ENCODE measurements around the gene GNB2. TPM values are rescaled to one million over a fixed set of nuclear protein-coding genes. Genes with fewer than 3 reads are reported as not detected.

The GNB2 gene
- total RNA-seq, 1 experiment from 2014 or later: 65.0 TPM

DNA sequence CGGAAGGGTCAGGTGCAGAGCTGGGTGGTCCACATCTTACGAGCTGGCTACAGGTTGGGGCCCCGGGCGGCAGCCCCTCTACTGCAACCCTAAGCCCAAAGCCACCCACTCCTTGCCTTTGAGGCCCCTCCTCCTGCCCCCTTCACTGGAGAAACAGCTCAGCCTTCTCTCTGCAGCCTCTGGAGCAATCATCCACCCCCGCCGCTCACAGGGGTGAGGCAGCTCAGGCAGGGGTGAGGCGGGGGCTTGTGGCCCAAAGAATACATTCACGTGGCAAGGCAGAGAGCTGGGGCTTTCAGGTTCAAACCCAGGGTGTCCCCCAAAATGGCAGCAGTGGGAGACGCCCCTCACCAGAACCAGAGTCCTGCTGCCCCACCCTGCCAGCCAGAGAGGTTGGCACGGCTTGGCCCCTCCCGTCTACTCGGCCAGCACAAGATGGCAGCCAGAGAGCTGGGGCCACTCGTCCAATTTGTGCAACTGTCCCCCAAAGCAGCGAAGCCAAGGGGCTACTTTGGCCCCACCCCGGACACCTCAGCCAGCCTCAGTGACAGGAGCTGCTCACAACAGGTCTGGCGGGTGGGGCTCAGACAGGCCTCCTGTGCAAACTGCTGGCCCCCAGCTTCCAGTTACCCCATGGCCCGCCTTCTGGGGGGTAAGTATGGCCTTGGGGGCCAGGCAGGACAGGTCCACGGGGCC lies 7.2 kb downstream of the GNB2 start:
- no peak for DNase-seq (ENCODE audit: low spot score)

DNA sequence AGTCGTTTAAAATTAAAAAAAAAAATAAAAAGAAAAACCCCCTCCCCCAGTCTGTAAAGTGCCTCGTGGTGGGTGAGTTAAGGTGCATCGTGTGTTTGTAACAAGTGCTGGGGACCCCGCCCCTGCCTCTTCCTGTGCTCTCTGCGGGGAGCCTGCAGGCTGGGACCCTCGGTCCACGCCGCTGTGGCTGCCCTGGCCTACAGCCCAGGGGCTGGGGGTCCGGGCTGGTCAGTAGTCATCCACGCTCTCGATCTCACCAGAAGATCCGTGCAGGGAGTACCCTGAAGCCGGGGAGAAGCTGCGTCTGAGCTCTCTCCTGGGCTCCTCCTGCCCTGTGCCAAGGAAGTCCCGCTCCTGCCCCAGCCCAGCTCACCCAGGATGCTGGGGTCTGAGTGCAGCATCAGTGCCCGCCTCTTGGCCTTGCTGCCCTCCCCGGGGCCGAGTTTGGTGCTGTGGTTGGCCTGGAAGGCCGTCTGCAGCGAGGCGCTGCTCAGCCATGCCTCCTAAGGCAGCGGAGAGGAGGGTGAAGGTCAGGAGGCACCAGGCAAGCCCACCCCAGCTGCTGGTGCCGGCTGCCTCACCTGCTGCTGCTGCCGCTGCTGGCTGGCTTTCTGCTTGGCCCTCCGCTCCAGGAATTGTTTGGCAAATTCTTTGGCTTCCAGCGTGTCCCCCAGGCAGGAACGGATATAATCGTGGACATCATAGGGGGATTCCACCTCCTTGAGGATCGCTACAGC lies 8.1 kb downstream of the GNB2 start:
- DNase-seq (ENCODE audit: low spot score): no peak

DNA sequence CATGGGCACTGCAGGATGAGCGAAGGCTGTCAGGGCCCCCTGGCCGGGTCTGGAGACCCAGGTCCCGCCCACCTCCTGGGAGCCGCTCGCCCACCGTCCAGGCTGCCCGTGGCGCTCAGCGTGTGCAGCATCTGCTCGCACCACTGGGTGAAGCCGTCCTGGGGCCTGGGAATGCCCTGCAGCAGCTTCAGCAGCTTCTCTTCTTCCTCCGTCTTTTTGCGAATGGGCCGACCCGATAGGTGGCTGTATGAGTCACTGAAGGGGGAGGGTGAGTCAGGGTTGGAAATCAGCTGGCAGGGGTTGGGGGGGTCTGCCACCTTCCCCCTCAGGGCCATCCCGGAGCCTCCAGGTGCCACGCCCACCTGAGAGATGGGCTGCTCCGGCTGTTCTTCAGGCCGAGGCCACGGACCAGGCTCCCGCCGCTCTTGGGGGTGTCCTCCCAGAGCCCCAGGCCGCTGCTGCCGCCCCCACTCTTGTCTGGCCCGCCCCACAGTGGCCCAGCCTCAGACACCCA lies 8.7 kb downstream of the GNB2 start:
- DNase-seq (ENCODE audit: low spot score): no peak

DNA sequence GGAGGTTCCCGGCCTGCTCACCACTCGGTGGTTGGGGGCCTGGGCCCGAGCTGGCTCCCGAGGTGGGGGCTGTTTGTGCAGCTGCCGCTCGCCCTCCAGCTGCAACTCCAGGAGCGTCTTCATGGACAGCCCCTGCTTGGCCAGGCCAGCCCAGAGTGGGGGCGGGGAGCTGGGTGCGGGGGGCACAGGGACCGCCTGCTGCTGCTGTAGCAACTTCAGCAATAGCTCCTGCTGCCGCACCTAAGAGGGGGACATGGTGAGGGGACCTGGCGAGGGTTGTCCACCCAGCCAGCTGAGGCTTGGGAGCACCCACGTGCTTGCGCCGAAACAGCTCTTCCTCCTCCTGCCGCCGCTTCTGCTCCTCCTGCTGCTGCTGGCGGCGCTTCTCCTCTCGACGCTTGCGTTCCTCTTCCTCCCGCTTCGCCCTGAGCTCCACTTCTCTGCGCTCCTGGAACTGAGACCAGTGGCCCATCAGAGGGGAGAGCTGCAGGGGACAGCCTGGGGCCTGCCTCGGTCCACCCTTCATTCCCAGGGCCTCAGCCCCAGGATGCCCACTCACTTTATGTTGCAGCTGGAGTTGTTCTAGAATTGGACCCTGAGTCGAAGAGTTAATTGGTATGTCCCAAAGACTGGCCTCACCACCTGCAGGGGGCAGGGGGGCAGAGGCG lies 9.6 kb downstream of the GNB2 start:
- DNase-seq (ENCODE audit: low spot score): no peak

DNA sequence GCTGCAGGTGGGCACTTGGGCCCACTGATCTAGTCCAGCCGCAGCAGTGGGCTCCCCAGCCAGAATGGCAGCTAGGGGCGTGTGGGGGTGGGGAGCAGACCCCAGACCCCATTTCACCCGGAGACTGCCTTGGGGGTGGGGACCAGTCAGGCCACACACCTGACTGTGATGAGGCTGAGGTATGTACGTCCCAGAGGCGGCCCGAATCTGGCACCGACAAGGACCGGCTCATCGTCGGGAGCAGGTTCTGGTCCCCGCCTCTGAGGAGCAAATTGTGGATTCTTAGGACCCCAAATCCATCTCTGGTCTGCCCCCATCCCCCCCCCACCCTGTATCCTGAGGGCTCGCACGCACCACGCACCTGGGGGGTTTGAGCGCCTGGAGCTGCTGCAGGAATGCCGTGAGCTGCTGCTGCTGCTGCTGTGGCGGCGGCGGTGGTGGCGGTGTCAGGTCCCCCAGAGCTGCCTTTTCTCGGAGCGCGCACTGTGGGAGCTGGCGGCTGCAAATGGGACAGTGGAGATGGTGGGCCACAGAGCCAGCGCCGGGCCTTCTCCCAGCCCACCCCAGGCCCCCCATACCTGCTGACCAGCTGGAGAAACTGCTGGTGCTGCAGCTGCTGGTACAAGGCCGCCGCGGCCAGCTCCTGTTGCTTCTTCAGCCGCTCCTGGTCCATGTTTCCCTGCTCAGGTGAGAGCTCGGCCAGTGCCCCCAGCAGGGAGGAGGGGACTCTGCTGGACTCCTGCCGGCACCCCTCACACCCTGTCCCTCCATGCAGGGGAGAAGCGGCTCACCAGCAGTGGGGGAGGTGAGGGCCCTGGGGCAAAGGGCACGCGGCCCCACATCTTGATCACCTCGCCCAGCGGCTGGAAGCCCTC lies 10.4 kb downstream of the GNB2 start:
- no peak for DNase-seq (ENCODE audit: low spot score)

DNA sequence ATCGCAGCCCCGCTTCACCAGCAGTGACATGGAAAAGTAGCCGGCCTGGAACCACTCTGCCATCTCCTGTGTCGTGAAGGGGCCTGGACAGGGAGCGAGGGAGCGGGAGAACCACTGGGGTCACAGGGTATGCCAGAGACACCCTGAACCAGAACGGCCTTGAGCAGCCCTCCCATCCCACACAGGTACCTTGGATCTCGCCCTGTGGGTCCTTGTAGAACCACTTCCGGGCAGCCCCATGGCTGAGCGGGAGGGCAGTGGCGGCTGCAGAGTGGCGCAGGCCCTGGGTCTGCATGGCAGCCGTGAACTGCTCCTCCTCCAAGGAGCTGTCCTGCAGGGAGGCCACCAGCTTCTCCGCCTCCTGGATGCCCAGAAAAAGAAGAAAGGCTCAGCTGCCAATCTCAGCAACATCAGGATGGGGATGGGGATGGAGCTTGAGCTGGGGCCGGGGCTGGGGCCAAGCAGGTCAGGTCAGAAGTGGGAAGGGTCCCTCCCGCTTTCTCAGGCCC lies 11.0 kb downstream of the GNB2 start:
- DNase-seq (ENCODE audit: low spot score): no peak

GRCh38 chr7:100685049-100685605 lies 11.6 kb downstream of the GNB2 start:
- no peak for DNase-seq (ENCODE audit: low spot score)

DNA sequence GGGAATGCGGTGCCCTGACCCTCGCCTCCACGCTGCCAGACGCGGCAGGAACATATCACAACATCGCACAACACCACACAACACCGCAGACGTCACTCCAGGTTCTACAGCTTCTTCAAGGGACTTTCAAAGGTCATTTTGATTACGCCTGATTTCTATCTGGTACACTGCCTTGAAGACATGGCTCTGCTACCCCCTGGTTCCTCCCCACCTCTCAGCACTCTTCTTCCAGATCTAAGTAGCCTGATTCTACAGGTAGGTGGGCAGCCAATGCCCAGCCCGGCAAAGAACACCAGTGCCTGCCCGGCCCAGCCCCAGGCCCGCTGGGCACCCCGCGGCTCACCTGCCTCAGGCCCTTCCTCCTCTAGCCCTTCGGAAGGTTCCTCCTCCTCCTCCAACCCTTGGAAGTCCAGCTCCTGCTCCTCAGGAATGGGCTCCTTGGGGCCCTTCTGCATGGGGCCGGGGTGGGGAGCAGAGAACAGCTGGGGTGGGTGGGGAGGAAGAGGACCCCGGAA lies 12.1 kb downstream of the GNB2 start:
- DNase-seq (ENCODE audit: low spot score): no peak

GRCh38 chr7:100686201-100686821 lies 12.8 kb downstream of the GNB2 start:
- DNase-seq (ENCODE audit: low spot score): no peak

DNA sequence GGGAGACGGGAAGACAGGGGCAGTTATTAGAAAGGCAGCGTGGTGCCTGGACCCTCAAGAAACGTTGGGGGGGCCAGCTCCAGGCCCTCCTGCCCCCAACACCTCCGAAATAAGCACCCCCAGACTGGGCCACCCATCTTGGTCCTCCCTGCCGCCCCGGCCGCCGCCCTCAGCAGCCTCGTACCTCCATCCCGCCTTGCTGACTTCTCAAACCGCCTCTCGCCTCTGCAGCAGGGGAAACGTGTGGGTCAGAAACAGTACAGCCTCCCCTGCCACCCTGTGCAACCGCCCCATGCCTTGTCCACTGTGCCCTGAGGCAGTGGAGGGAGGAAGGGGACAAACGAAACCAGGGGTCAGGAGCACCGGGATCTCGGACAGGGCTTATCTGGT lies 13.3 kb downstream of the GNB2 start:
- no peak for DNase-seq (ENCODE audit: low spot score)

DNA sequence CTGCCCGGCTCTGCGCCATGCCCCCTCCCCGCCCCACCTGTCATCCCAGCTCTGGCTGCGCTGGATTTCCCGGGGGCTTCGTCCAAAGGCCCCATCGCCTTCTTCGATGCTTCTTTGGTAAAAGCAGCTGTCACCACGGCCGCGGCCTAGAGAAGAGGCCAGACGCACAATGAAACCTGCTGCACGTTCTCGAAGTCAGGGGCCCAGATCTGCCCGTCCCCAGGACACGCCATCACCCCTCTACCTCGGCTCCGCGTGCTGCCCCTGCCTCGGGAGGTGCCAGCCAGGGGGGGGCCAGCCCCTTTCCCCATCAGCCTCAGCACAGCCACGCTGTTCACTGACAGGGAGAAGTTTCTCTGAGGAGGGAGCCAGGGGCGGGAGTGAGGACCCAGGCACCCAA lies 13.7 kb downstream of the GNB2 start:
- DNase-seq (ENCODE audit: low spot score): no peak

DNA sequence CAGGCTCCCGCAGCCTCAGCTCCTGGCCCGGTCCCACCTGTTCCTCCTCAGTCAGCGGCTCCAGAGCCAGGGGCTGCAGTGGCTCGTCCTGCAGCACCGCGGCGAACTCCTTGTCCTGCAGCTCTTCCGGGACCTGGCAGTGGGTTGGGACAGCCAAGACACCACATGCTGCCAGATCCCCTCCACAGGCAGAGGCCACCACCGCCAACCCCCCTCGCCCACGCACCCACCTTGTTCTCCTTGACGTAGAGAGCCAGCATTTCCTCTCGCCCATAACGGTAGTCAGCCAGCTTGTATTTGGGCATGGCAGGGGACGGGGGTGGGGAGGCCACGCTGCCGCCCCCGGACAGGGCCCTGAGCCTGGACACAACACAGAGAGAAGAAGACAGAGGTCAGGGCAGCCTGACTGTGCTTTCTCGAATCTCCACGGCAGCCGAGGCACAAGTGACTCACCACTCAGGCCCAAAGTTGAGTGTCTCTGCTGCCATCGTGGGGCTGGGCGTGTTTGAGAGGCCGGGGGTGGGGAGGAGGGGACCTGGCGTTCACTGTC lies 14.3 kb downstream of the GNB2 start:
- DNase-seq (ENCODE audit: low spot score): no peak

- DNase-seq (ENCODE audit: low spot score): no peak
These were observed 14.9 kb downstream of the GNB2 start for GRCh38 chr7:100688326-100688860.

DNA sequence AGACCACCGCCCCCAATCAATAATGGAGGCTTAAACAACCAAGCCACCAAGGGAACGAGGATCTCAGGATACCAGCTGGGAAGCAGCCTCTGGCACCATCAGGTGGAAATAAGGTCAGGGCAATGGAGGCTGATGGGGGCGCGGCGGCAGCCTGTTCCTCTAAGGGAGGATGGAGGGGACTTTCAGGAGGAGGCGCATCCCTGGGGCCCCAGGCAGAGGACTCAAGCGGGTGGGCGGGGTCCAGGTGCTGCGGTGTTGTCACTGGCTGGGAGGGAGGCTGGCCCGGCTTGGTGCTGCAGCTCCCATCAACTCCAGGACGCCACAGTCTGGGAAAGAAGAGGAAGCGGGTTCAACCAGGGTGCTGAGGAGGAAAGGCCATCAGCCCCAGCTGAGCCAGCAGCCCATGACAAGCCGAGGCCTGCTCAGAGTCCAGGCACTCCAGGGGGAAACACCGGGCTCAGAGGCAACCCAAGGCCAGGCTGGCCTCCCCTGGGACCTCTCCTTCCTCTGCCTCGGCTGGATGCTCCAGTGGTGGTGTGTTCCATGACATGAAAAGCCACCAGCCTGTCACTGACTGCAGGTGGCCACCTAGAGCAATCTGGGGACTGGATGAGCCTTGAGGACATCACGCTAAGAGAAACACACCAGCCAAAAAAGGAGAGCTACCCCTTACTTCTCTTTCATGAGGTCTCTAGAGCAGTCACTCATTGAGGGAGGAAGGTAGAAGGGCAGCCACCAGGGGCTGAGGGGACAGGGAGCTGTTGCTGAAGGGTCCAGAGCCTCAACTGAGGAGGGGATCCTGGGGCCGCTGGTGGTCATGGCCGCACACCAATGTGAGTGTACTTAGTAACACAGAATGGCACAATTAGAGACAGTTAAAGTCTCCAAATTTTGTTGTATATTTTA lies 15.9 kb downstream of the GNB2 start:
- no peak for DNase-seq (ENCODE audit: low spot score)

DNA sequence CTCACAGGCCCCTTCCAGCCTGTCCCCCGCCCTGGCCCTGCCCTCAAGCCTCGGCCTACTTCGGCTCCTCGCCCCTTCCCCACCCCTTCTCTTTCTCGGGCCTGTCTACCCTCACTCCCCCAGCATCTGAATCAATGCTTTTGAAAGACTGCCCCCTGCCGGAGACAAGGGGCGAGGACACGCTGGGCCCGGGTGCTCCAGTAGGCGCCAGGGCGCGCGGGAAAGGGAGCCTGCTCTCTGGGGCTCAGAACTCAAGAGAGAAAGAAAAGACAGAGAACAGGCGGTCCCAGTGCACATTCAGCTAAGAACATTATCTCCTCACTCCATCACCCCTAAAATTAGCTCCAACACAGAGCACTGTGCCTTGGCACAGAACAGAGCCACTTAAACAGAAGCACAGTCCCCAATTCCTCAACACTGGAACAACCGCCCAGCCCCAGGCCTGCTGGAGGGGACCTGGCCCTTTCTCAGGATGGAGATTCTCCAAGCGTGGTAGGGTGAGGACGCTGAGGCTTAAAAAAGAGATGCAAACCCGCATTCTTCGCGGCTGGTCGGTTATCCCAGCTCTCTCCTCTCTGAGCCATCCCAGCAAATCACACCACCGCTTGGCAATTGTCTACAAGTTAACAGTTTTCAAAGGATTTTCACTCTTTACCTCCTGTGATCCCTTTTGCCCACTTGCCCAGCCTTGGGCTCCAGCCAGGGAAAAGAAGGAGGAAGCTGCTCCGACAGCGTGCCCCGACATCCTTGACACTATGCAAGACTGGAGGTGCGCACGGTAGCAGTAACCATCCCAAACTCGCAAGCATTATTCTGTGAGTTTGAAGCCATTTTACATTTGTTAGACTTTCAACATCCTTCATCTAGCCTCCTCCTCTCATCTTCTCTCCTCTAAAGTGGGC lies 18.4 kb downstream of the GNB2 start:
- peak; percentile 63 for DNase-seq (ENCODE audit: low spot score)

GRCh38 chr7:100692578-100692961 lies 19.0 kb downstream of the GNB2 start:
- DNase-seq (ENCODE audit: low spot score): no peak

- no peak for DNase-seq (ENCODE audit: low spot score)
These were observed 20.0 kb downstream of the GNB2 start for GRCh38 chr7:100693312-100694097.

Measured in H4 (cell line).